Stomach (tissue), 4 donors: ENCODE measurements around the gene PP2D1.

Source experiments
- CTCF ChIP-seq, 7 experiments: fragments of 450-650 bp in 4 of 7; fragments of 200-600 bp in 3 of 7; sonication (generic) in 3 of 7; IDR thresholded peaks; one replicate each; pipeline ENCODE4 v1.5.1; 2016 to 2019; ENCODE audit warnings: antibody characterized with exemption in 7 of 7, control low read depth in 2 of 7, mild to moderate bottlenecking in 1 of 7
- POLR2A ChIP-seq, 4 donors: fragments of 450-650 bp; IDR thresholded peaks; one replicate each; pipeline ENCODE4 v1.6.1; 2016; ENCODE audit warnings: antibody characterized with exemption in 4 of 4, control low read depth in 2 of 4, mild to moderate bottlenecking in 1 of 4, moderate library complexity in 1 of 4
- POLR2AphosphoS5 ChIP-seq, 3 donors: sonication (generic); formaldehyde crosslinking; IDR thresholded peaks; one replicate each; pipeline ENCODE4 v1.6.1; 2016; ENCODE audit warnings: antibody characterized with exemption in 3 of 3

DNA sequence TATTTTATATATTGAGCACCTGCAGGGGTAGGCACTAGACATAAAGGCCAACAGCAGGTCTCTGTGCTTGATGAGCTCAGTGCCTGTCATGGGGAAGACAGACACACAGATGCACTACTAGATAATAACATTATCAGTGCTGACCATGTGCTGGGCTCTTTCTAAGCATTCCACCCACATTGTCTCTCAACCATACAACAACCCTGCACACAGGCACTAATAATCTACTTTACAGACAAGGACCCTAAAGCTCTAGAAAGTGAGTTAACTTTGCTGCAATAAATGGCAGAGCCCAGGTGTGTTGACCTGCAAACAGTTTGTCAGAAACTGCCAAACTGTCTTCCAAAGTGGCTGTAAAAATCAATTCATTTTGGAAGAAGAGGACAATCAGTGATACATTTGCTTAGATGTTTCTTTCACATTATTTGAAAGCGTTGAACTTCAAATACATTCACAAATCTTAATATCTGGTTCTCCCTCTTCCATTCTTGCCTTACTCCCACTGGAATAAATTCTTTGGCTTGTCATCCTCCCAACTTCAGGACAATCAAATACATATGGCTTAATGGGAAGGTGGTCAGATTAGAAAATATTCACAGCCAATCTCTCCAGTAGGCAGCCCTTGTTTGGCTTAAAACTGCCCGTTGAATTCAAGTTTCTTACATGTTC, 11.0 kb upstream of the PP2D1 start:
- no peak for TF ChIP-seq CTCF (IDR thresholded peaks at IDR 0.05)
- TF ChIP-seq POLR2A (IDR thresholded peaks at IDR 0.05): no peak
- no peak for TF ChIP-seq POLR2AphosphoS5 (IDR thresholded peaks at IDR 0.05)
